Neural cell (in vitro differentiated cells): ENCODE results near the gene TYSND1.

Experiments used
- CTCF ChIP-seq: fragments of 450-650 bp; IDR thresholded peaks from 2 replicates; pipeline ENCODE4 v1.5.1; 2014; ENCODE audit warnings: antibody characterized with exemption, mild to moderate bottlenecking, moderate library complexity; ENCODE audit not compliant: poor library complexity, severe bottlenecking
- EZH2 ChIP-seq: fragments of 200-600, 300-800 bp; shearing (Covaris generic), sonication (generic); IDR thresholded peaks from 2 replicates; pipeline ENCODE4 v1.6.1; 2014; ENCODE audit warnings: antibody characterized with exemption, low read length, borderline replicate concordance, mild to moderate bottlenecking; ENCODE audit not compliant: insufficient read depth, poor library complexity, severe bottlenecking
- MXI1 ChIP-seq: fragments of 450-650 bp; conservative IDR thresholded peaks from 2 replicates; pipeline ENCODE4 v1.6.1; 2014; ENCODE audit warnings: antibody characterized with exemption, mild to moderate bottlenecking; ENCODE audit not compliant: poor library complexity, severe bottlenecking
- POLR2AphosphoS5 ChIP-seq: IDR thresholded peaks from 2 replicates; pipeline ENCODE4 v1.6.1; 2012

GRCh38 chr10:70163448-70163847 lies 16.9 kb upstream of the TYSND1 start:
- no peak for TF ChIP-seq MXI1
- no peak for TF ChIP-seq EZH2
- no peak for TF ChIP-seq CTCF
- no peak for TF ChIP-seq POLR2AphosphoS5
